GM18505 (cell line): Measurements from ENCODE around the gene CTNNA1.
"Not testable (repeated sequence)": the region's sequence is repeated elsewhere in the genome, so short reads cannot be mapped to it uniquely, and the experiment has no call there.

ENCODE experiments used
- ATAC-seq: cut with Tn5 transposase; IDR thresholded peaks from one replicate; pipeline ENCODE4 v1.9.1; 2021; ENCODE audit not compliant: unreplicated experiment
- POLR2A ChIP-seq: IDR thresholded peaks from 4 replicates; pipeline ENCODE4 v1.6.1; 2011; ENCODE audit warnings: borderline replicate concordance; ENCODE audit not compliant: insufficient read depth, insufficient read length; ENCODE audit errors: extremely low read depth

The CTNNA1 gene

GRCh38 chr5:138824924-138825863, 72.0 kb downstream of the CTNNA1 start:
- TF ChIP-seq POLR2A: no peak
- no peak for ATAC-seq

- TF ChIP-seq POLR2A: no peak
- ATAC-seq: no peak
These were observed 75.3 kb downstream of the CTNNA1 start for GRCh38 chr5:138828556-138828955.

- TF ChIP-seq POLR2A: no peak
- ATAC-seq: no peak
These were observed 76.1 kb downstream of the CTNNA1 start for GRCh38 chr5:138829341-138829740.

- no peak for ATAC-seq
- TF ChIP-seq POLR2A: no peak
These were observed 78.5 kb downstream of the CTNNA1 start for GRCh38 chr5:138831703-138832102.

- TF ChIP-seq POLR2A: no peak
- ATAC-seq: no peak
These were observed 79.0 kb downstream of the CTNNA1 start for GRCh38 chr5:138832218-138832617.

GRCh38 chr5:138833080-138833479, 79.9 kb downstream of the CTNNA1 start:
- TF ChIP-seq POLR2A: no peak
- ATAC-seq: no peak

- ATAC-seq: no peak
- no peak for TF ChIP-seq POLR2A
These were observed 80.7 kb downstream of the CTNNA1 start for GRCh38 chr5:138833726-138834480.

- not testable (repeated sequence) for ATAC-seq
These were observed 81.6 kb downstream of the CTNNA1 start for GRCh38 chr5:138834853-138835252.

GRCh38 chr5:138837160-138837559, 83.9 kb downstream of the CTNNA1 start:
- ATAC-seq: no peak
- TF ChIP-seq POLR2A: no peak

- no peak for ATAC-seq
- no peak for TF ChIP-seq POLR2A
These were observed 86.9 kb downstream of the CTNNA1 start for GRCh38 chr5:138840103-138840502.

GRCh38 chr5:138841531-138841930, 88.3 kb downstream of the CTNNA1 start:
- ATAC-seq: no peak
- no peak for TF ChIP-seq POLR2A

GRCh38 chr5:138843316-138844124, 90.3 kb downstream of the CTNNA1 start:
- no peak for TF ChIP-seq POLR2A
- no peak for ATAC-seq

- TF ChIP-seq POLR2A: no peak
- no peak for ATAC-seq
These were observed 90.9 kb downstream of the CTNNA1 start for GRCh38 chr5:138844125-138844461.
